ENCODE measurements around the gene PTPRR.

DNA sequence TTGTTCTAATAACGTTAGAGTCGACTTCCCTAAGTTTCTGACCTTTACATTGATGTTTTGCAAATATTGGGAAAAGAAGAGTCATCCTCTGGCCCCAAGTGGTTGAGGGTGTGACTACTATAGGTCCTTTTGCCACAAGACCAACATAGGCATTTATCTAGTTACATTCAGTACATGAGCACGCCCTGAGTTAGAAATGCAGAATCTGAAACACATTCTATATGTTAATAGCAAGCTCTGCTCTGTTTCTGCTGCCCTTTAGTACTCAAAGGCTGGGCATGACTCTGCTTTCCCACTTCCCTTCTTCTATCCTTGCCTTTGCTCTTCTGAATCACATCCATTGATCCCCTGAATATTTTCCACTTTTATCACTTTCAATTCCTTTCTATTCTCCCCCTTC lies 168.2 kb downstream of the PTPRR start:
- TF ChIP-seq POLR2A (IDR thresholded peaks at IDR 0.05) (no peak), POLR2AphosphoS5 (IDR thresholded peaks at IDR 0.05) (no peak), EP300 (IDR thresholded peaks at IDR 0.05) (no peak)
- TF ChIP-seq, protein P1, sequence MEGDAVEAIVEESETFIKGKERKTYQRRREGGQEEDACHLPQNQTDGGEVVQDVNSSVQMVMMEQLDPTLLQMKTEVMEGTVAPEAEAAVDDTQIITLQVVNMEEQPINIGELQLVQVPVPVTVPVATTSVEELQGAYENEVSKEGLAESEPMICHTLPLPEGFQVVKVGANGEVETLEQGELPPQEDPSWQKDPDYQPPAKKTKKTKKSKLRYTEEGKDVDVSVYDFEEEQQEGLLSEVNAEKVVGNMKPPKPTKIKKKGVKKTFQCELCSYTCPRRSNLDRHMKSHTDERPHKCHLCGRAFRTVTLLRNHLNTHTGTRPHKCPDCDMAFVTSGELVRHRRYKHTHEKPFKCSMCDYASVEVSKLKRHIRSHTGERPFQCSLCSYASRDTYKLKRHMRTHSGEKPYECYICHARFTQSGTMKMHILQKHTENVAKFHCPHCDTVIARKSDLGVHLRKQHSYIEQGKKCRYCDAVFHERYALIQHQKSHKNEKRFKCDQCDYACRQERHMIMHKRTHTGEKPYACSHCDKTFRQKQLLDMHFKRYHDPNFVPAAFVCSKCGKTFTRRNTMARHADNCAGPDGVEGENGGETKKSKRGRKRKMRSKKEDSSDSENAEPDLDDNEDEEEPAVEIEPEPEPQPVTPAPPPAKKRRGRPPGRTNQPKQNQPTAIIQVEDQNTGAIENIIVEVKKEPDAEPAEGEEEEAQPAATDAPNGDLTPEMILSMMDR (IDR thresholded peaks at IDR 0.05) = no peak

Measured in suprapubic skin (tissue), 4 donors.